SK-N-SH (cell line): ENCODE results near the gene TRPC4. TPM values are rescaled to one million over a fixed set of nuclear protein-coding genes. Genes with fewer than 3 reads are reported as not detected.
"Not testable (repeated sequence)": the region's sequence is repeated elsewhere in the genome, so short reads cannot be mapped to it uniquely, and the experiment has no call there.

ENCODE experiments used
- CTCF ChIA-PET: fragments of 300-600, 350-600 bp; formaldehyde crosslinking; extraction: SDS; loops from one replicate; lab custom pipeline; 2021; lab: Yijun Ruan, JAX
- POLR2A ChIA-PET: fragments of 350-600 bp; sonication (Branson Sonifier 250); formaldehyde crosslinking; extraction: SDS; loops from one replicate; lab custom pipeline; 2020; ENCODE audit warnings: antibody characterized with exemption, inconsistent platforms; lab: Yijun Ruan, JAX
- DNase-seq: peaks from one replicate; pipeline ENCODE4 v3.0.0; 2012
- H2AFZ ChIP-seq: fragments of 200-600 bp; sonication (generic); 2 replicates; pipeline ENCODE4 v1.8.1; 2016; ENCODE audit warnings: antibody characterized with exemption, mild to moderate bottlenecking, low read depth
- H3F3A ChIP-seq: fragments of 200-600 bp; sonication (generic); replicated peaks from 2 replicates; pipeline ENCODE3; 2016; ENCODE audit warnings: antibody characterized with exemption, mild to moderate bottlenecking; ENCODE audit not compliant: insufficient read depth
- H3K27ac ChIP-seq, 2 experiments: fragments of 200-500 bp in 1 of 2; fragments of 200-600 bp in 1 of 2; sonication (Bioruptor generic) in 1 of 2; sonication (generic), shearing (Covaris generic) in 1 of 2; 2 replicates each; pipeline versions ENCODE4 v1.5.1 to v1.6.1; 2014 to 2016; ENCODE audit warnings: low read depth in 2 of 2, inconsistent platforms in 1 of 2, low read length in 1 of 2, mild to moderate bottlenecking in 1 of 2, mixed read lengths in 1 of 2
- H3K27me3 ChIP-seq: fragments of 200-600 bp; sonication (generic), shearing (Covaris generic); 2 replicates; pipeline ENCODE4 v1.6.1; 2016; ENCODE audit warnings: mixed run types; ENCODE audit not compliant: insufficient read depth
- H3K36me3 ChIP-seq, 2 experiments: fragments of 200-500 bp in 1 of 2; fragments of 200-600 bp in 1 of 2; sonication (Bioruptor generic) in 1 of 2; sonication (generic) in 1 of 2; replicated peaks in 1 of 2; 2 replicates each; pipeline versions ENCODE3 to v1.5.1; 2014 to 2016; ENCODE audit warnings: low read length in 1 of 2, mild to moderate bottlenecking in 1 of 2; ENCODE audit not compliant: insufficient read depth in 2 of 2, control insufficient read depth in 1 of 2
- H3K4me1 ChIP-seq, 2 experiments: fragments of 200-500 bp in 1 of 2; fragments of 200-600 bp in 1 of 2; sonication (Bioruptor generic) in 1 of 2; sonication (generic), shearing (Covaris generic) in 1 of 2; 2 replicates each; pipeline versions ENCODE4 v1.5.1 to v1.6.1; 2014 to 2016; ENCODE audit warnings: low read depth in 1 of 2, low read length in 1 of 2, mixed run types in 1 of 2; ENCODE audit not compliant: insufficient read depth in 2 of 2, control insufficient read depth in 1 of 2
- H3K4me2 ChIP-seq: fragments of 200-600 bp; sonication (generic), shearing (Covaris generic); 2 replicates; pipeline ENCODE4 v1.6.1; 2017; ENCODE audit warnings: mixed run types
- H3K4me3 ChIP-seq, 2 experiments: fragments of 200-500 bp in 1 of 2; fragments of 200-600 bp in 1 of 2; sonication (Bioruptor generic) in 1 of 2; sonication (generic), shearing (Covaris generic) in 1 of 2; 2 replicates each; pipeline versions ENCODE4 v1.5.1 to v1.8.1; 2014 to 2016; ENCODE audit warnings: low read depth in 2 of 2, inconsistent platforms in 1 of 2, low read length in 1 of 2, mild to moderate bottlenecking in 1 of 2, mixed read lengths in 1 of 2, moderate library complexity in 1 of 2
- H3K79me2 ChIP-seq: fragments of 200-600 bp; sonication (generic); 2 replicates; pipeline ENCODE4 v1.8.1; 2017; ENCODE audit warnings: mild to moderate bottlenecking; ENCODE audit not compliant: insufficient read depth
- H3K9ac ChIP-seq: fragments of 200-600 bp; sonication (generic); 2 replicates; pipeline ENCODE4 v1.6.1; 2017; ENCODE audit warnings: mixed run types
- H3K9me2 ChIP-seq: fragments of 200-600 bp; sonication (generic); 2 replicates; pipeline ENCODE4 v1.6.1; 2017; ENCODE audit warnings: mixed run types
- H3K9me3 ChIP-seq: fragments of 200-600 bp; sonication (generic); 2 replicates; pipeline ENCODE4 v1.6.1; 2017; ENCODE audit warnings: mixed run types, mild to moderate bottlenecking, moderate library complexity
- H4K20me1 ChIP-seq: fragments of 200-600 bp; sonication (generic); 2 replicates; pipeline ENCODE4 v1.6.1; 2017; ENCODE audit warnings: mild to moderate bottlenecking, mixed run types; ENCODE audit not compliant: insufficient read depth
- ELF1 ChIP-seq: IDR thresholded peaks from 2 replicates; pipeline ENCODE4 v1.4.0; 2012
- EP300 ChIP-seq, 2 experiments: IDR thresholded peaks; 2 replicates each; pipeline versions ENCODE4 v1.4.0 to v1.6.1; 2012; ENCODE audit warnings: borderline replicate concordance in 1 of 2, low read depth in 1 of 2, low read length in 1 of 2
- FOSL2 ChIP-seq: IDR thresholded peaks from 2 replicates; pipeline ENCODE4 v1.4.0; 2012; ENCODE audit warnings: low read depth, mild to moderate bottlenecking, moderate library complexity, borderline replicate concordance
- FOXJ3 ChIP-seq: sonication (generic); formaldehyde crosslinking; IDR thresholded peaks from 2 replicates; pipeline ENCODE4 v1.5.1; 2020; ENCODE audit warnings: mild to moderate bottlenecking, missing genetic modification reagents
- FOXM1 ChIP-seq: IDR thresholded peaks from 2 replicates; pipeline ENCODE4 v1.4.0; 2012; ENCODE audit warnings: low read depth, mild to moderate bottlenecking
- GABPA ChIP-seq: IDR thresholded peaks from 2 replicates; pipeline ENCODE4 v1.4.0; 2012; ENCODE audit warnings: low read depth, mild to moderate bottlenecking
- MEF2A ChIP-seq: IDR thresholded peaks from 2 replicates; pipeline ENCODE4 v1.4.0; 2012; ENCODE audit warnings: low read depth, borderline replicate concordance
- MXI1 ChIP-seq: IDR thresholded peaks from 2 replicates; pipeline ENCODE4 v1.6.1; 2012; ENCODE audit warnings: mild to moderate bottlenecking, low read depth, low read length, improper control_type of control experiment
- NFIC ChIP-seq: IDR thresholded peaks from 2 replicates; pipeline ENCODE4 v1.4.0; 2012; ENCODE audit warnings: borderline replicate concordance
- NRF1 ChIP-seq: IDR thresholded peaks from 2 replicates; pipeline ENCODE4 v1.6.1; 2012; ENCODE audit warnings: low read depth, mild to moderate bottlenecking, low read length
- POLR2AphosphoS5 ChIP-seq: IDR thresholded peaks from 2 replicates; pipeline ENCODE4 v1.6.1; 2012; ENCODE audit warnings: low read depth, low read length
- RAD21 ChIP-seq: IDR thresholded peaks from 2 replicates; pipeline ENCODE4 v1.6.1; 2012; ENCODE audit warnings: mild to moderate bottlenecking, low read length
- RFX5 ChIP-seq: IDR thresholded peaks from 2 replicates; pipeline ENCODE4 v1.6.1; 2012; ENCODE audit warnings: mild to moderate bottlenecking, improper control_type of control experiment, low read length
- RXRA ChIP-seq: IDR thresholded peaks from 2 replicates; pipeline ENCODE4 v1.4.0; 2012; ENCODE audit warnings: low read depth, mild to moderate bottlenecking, borderline replicate concordance
- TCF12 ChIP-seq: IDR thresholded peaks from 2 replicates; pipeline ENCODE4 v1.4.0; 2012
- YY1 ChIP-seq: IDR thresholded peaks from 2 replicates; pipeline ENCODE4 v1.4.0; 2012; ENCODE audit warnings: low read depth, mild to moderate bottlenecking
- WGBS: methylation state at CpG from one replicate; pipeline ENCODE4 v1.1.6; 2017; ENCODE audit warnings: low lambda C conversion rate; 5-methylcytosine and 5-hydroxymethylcytosine counted together
- polyA plus RNA-seq, 3 experiments: library from polyadenylated mRNA; depleted of rRNA; stranded (reverse); fragments of >200 nt; gene quantifications; 2 replicates each; pipeline ENCODE4 v1.2.3, GENCODE V29; 2012
- TF ChIP-seq, protein P1 (sequence below): IDR thresholded peaks from 2 replicates; pipeline ENCODE4; 2012
- TF ChIP-seq, protein P2 (sequence below): IDR thresholded peaks from 2 replicates; pipeline ENCODE4 v1.4.0; 2012; ENCODE audit warnings: low read depth

Gene TRPC4
- polyA plus RNA-seq, 1 of the 3 experiments (the other 2 are of a cell fraction): not detected

DNA sequence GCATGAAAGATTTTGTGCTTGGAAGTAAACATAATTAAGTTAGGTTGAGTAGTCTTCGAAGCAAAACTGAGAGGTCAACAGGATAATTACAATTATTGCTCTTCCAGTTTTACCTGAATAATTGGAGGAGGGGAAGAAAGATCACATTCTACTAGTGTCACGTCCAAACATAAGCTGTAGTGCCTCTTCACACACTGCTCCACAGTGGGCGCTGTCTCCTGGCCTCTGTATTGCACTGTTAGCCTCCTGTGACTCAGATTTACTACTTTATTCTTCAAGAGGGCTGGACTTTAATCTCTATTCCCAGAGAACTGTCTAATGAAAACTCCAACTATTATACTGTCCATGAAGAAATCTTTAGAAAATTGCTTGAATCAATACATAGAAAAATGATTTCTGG, 62.9 kb downstream of the TRPC4 start:
- 2% methylated on average over 3 of the region's 3 CpGs for WGBS
- ChIA-PET CTCF (no interaction called here), POLR2A (no interaction called here)
- H3K9ac ChIP-seq: no peak overlapping the region
- H3K36me3 ChIP-seq: no peaks in the 10 kb centered on the region
- no peaks in the 10 kb centered on the region for H3K79me2 ChIP-seq
- no peak for TF ChIP-seq RAD21
- no peak for TF ChIP-seq RXRA
- no peak for TF ChIP-seq EP300 (IDR thresholded peaks at IDR 0.05; ENCODE audit: borderline replicate concordance in 1 of 2, low read depth in 1 of 2, low read length in 1 of 2)
- TF ChIP-seq, protein P1, sequence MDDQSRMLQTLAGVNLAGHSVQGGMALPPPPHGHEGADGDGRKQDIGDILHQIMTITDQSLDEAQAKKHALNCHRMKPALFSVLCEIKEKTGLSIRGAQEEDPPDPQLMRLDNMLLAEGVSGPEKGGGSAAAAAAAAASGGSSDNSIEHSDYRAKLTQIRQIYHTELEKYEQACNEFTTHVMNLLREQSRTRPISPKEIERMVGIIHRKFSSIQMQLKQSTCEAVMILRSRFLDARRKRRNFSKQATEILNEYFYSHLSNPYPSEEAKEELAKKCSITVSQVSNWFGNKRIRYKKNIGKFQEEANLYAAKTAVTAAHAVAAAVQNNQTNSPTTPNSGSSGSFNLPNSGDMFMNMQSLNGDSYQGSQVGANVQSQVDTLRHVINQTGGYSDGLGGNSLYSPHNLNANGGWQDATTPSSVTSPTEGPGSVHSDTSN: no peak
- TF ChIP-seq GABPA: no peak
- no peak for TF ChIP-seq YY1
- no peak for TF ChIP-seq TCF12
- TF ChIP-seq FOSL2: no peak
- TF ChIP-seq POLR2AphosphoS5: no peak
- no peak for TF ChIP-seq FOXJ3 (CRISPR knock-in tag)
- TF ChIP-seq, protein P2, sequence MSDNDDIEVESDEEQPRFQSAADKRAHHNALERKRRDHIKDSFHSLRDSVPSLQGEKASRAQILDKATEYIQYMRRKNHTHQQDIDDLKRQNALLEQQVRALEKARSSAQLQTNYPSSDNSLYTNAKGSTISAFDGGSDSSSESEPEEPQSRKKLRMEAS: no peak
- TF ChIP-seq NFIC: no peak
- no peaks in the 10 kb centered on the region for H3K9me2 ChIP-seq
- no peaks in the 10 kb centered on the region for H3K27me3 ChIP-seq
- no peak overlapping the region for H3K4me2 ChIP-seq
- H3F3A ChIP-seq: no peaks in the 10 kb centered on the region
- H4K20me1 ChIP-seq: no peaks in the 10 kb centered on the region
- H3K4me1 ChIP-seq: no peaks in the 10 kb centered on the region
- no peak overlapping the region for H2AFZ ChIP-seq
- H3K27ac ChIP-seq: no peak overlapping the region
- H3K9me3 ChIP-seq: no peaks in the 10 kb centered on the region
- H3K4me3 ChIP-seq: no peak overlapping the region
- DNase-seq: no peak

GRCh38 chr13:37797631-37798030, 71.9 kb downstream of the TRPC4 start:
- POLR2A ChIA-PET: no interaction called here
- 3% methylated on average over 3 of the region's 3 CpGs for WGBS
- H3K36me3 ChIP-seq: no peaks in the 10 kb centered on the region
- H2AFZ ChIP-seq: no peak overlapping the region
- no peaks in the 10 kb centered on the region for H3K27me3 ChIP-seq
- H3K9me2 ChIP-seq: no peaks in the 10 kb centered on the region
- DNase-seq: no peak
- CTCF ChIA-PET: no interaction called here
- H3K27ac ChIP-seq: no peak overlapping the region
- H3K79me2 ChIP-seq: no peaks in the 10 kb centered on the region
- no peaks in the 10 kb centered on the region for H4K20me1 ChIP-seq
- H3K9me3 ChIP-seq: no peaks in the 10 kb centered on the region
- no peak overlapping the region for H3K9ac ChIP-seq
- H3K4me3 ChIP-seq: no peak overlapping the region
- TF ChIP-seq, protein P2: no peak
- no peak for TF ChIP-seq NRF1
- no peak for TF ChIP-seq RFX5
- TF ChIP-seq, protein P1: no peak
- no peak for TF ChIP-seq ELF1
- TF ChIP-seq TCF12: no peak
- TF ChIP-seq MXI1: no peak
- no peak for TF ChIP-seq POLR2AphosphoS5
- TF ChIP-seq FOXM1: no peak
- no peak for TF ChIP-seq MEF2A
- no peaks in the 10 kb centered on the region for H3F3A ChIP-seq
- no peak overlapping the region for H3K4me2 ChIP-seq
- no peaks in the 10 kb centered on the region; a peak in 2 of 4 replicates for H3K4me1 ChIP-seq

DNA sequence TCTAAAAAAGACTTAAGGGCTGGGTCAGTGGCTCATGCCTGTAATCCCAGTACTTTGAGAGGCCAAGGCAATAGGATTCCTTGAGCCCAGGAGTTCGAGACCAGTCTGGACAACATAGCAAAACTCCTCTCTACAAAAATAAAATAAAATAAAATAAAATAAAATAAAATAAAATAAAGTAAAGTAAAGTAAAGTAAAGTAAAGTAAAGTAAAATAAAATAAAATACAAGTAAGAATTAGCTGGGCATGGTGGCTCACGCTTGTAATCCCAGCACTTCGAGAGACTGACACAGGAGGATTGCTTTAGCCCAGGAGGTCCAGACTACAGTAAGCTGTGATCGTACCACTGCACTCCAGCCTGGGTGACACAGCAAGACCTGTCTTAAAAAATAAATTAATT, 72.8 kb downstream of the TRPC4 start:
- DNase-seq, H3K4me1 ChIP-seq, POLR2A ChIA-PET, CTCF ChIA-PET, H3K27me3 ChIP-seq, H3F3A ChIP-seq, H4K20me1 ChIP-seq, H3K9ac ChIP-seq, H3K9me2 ChIP-seq, H3K4me2 ChIP-seq, H2AFZ ChIP-seq, H3K79me2 ChIP-seq, H3K27ac ChIP-seq, H3K9me3 ChIP-seq, H3K4me3 ChIP-seq, H3K36me3 ChIP-seq: not testable (repeated sequence)
- WGBS: 19% methylated on average over 4 of the region's 4 CpGs
